Measurements from ENCODE around the gene ZSCAN5A.
"Not testable (repeated sequence)": the region's sequence is repeated elsewhere in the genome, so short reads cannot be mapped to it uniquely, and the experiment has no call there.

ZSCAN5A gene

DNA sequence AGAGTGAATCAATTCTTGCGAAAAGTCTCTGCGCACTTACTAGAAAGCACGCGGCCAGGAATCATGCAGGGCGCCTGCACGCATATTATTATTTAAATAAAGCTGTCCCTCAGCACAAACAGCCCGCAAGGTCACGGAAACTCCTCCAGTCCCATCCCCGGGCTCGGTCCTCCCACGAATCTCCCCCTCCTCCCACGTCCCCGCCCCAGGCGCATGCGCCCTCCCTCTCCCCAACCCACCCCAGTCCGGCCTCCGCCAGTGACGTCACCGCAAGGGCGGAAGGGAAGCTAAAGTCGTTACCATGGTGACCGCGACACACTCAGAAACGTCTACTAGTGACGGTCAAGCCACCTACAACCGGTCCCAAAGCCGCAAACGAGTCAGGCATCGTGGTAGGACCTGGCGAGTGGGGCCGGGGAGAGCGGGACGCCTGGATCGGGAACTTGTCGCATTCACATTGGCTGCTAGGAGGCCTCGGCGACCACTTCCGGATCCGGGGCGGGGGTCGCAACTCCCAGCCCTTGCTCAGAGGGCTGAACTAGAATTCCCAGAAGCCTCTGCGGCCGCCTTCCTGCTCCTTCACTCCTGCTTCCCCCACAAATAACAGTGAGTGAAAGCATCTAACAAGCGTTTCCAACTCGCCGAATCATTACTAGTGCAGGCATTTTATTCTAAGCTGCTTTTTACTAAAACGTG lies at the start of gene ZSCAN5A:
TSS of gene ZSCAN5A (minus strand) at position 459 of the 696 bp plus-strand sequence. CDS start 89,793 bp downstream, outside the sequence.
- peak; percentile 99 for DNase-seq

GRCh38 chr19:56360841-56361240 lies 46.2 kb upstream of the ZSCAN5A start:
- no peak for DNase-seq

GRCh38 chr19:56356944-56357343 lies 42.3 kb upstream of the ZSCAN5A start:
- DNase-seq: no peak

- no peak for DNase-seq
Observed at GRCh38 chr19:56355517-56355916, 40.9 kb upstream of the ZSCAN5A start.

DNA sequence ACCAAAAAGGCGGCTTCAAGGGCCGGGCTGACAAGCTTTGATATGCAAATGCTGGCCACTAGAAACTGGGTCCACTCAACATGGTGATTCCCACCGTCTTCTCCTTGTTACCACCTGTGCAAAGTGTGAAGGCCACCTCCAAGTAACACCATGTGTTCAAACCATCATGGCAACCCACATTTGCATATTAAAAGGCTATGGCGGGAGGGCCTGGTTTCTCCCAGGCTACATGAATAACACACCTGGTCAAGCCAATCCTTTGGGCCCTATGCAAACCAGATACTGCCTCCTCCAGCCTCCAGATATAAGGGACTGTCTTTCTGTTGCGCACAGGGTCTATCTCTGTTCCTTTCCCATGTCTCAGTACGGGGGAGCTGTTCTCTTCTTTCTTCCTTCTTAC lies 36.6 kb upstream of the ZSCAN5A start:
- no peak for DNase-seq

- DNase-seq: peak; percentile 46
Observed at GRCh38 chr19:56350416-56351045, 35.9 kb upstream of the ZSCAN5A start.

- no peak for DNase-seq
Observed at GRCh38 chr19:56348289-56348877, 33.7 kb upstream of the ZSCAN5A start.

DNA sequence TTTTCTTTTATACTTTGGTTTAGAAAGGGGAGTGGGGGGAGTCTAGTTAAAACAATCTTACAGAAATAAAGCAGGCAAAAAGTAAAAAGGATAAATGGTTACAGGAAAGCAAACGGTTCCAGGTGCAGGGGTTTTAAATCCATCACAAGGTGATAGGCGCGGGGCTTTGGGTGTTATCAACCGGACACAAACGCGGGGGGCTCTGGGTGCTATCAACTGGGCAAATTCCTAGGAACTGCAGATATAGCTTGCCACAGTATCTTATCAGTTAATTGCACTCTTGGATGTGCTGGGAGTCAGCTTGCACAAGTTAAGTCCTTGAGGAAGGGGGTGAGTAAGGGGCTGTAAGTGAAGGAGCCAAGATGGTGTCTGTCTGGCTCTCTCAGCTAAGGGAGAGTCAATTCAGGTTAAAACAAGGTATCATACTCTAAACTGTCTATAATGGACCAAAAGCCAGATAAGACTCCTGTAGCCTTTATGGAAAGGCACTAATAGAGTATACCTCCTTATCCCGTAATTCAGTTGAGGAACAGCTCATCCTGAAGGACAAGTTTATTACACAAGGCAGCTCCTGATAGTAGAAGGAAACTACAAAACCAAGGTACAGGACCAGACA lies 32.6 kb upstream of the ZSCAN5A start:
- no peak for DNase-seq

DNA sequence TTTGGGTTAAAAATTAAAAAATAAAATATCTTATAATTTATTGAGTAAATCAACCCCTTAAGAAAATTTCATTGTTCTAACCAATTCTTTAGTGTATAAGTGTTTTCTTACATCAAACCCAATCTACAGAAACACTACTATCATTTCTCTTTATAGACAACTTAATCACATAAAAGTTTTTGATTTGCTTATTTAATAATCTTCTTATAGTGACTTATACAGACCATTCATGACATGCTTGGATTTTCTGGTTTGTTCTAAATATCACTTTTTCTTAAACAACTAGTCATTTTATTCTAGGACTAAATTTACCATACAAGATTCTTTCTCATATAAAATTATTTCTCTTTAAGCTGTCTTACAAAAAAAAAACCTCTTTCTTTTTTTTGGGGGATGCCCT lies 27.3 kb upstream of the ZSCAN5A start:
- DNase-seq: no peak

- not testable (repeated sequence) for DNase-seq
Observed at GRCh38 chr19:56339031-56339430, 24.4 kb upstream of the ZSCAN5A start.

GRCh38 chr19:56337077-56337476 lies 22.4 kb upstream of the ZSCAN5A start:
- not testable (repeated sequence) for DNase-seq

- DNase-seq: not testable (repeated sequence)
Observed at GRCh38 chr19:56335371-56335770, 20.7 kb upstream of the ZSCAN5A start.

- no peak for DNase-seq
Observed at GRCh38 chr19:56333506-56333905, 18.9 kb upstream of the ZSCAN5A start.

DNA sequence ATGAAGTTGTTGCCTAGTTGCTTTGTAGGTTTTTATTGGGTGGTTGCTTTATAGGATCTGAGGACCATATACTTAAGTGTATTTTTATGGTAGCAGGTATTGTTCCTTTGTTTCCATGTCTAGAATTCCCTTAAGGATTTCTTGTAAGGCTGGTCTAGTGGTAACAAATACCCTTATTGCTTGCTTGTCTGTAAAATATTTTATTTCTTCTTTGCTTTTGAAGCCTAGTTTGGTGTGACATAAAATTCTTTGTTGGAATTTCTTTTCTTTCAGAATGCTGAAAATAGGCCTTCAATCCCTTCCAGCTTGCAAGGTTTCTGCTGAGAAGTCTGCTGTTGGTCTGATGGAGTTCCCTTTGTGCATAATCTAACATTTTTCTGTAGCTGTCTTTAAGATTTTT lies 18.1 kb upstream of the ZSCAN5A start:
- no peak for DNase-seq

GRCh38 chr19:56324436-56324835 lies 9.8 kb upstream of the ZSCAN5A start:
- no peak for DNase-seq

- DNase-seq: no peak
Observed at GRCh38 chr19:56321989-56322440, 7.4 kb upstream of the ZSCAN5A start.

- DNase-seq: no peak
Observed at GRCh38 chr19:56321254-56321988, 6.8 kb upstream of the ZSCAN5A start.

GRCh38 chr19:56319991-56320390 lies 5.4 kb upstream of the ZSCAN5A start:
- no peak for DNase-seq

- no peak for DNase-seq
Observed at GRCh38 chr19:56317749-56318148, 3.1 kb upstream of the ZSCAN5A start.

- no peak for DNase-seq
Observed at GRCh38 chr19:56316728-56317127, 2.1 kb upstream of the ZSCAN5A start.

GRCh38 chr19:56315077-56315828 lies 614 bp upstream of the ZSCAN5A start:
- peak; percentile 96 for DNase-seq

- no peak for DNase-seq
Observed at GRCh38 chr19:56314018-56314380, 640 bp downstream of the ZSCAN5A start.

Measured in right forelimb (tissue), 1 donor.